Effector memory CD4-positive, alpha-beta T cell (primary cell): ENCODE data around the gene SLC2A1.
"Not testable (repeated sequence)": the region's sequence is repeated elsewhere in the genome, so short reads cannot be mapped to it uniquely, and the experiment has no call there.

Experiments used
- DNase-seq, 3 donors: peaks; one replicate each; pipeline ENCODE4 v3.0.0-alpha.2; 2020
- H3K27ac ChIP-seq: 2 replicates; pipeline ENCODE4 v1.7.0; 2013; ENCODE audit warnings: mild to moderate bottlenecking, low read length, moderate library complexity; ENCODE audit not compliant: insufficient read depth, poor library complexity, severe bottlenecking
- H3K27me3 ChIP-seq: replicated peaks from 2 replicates; pipeline ENCODE4 v1.7.0; 2013; ENCODE audit warnings: mild to moderate bottlenecking, low read length; ENCODE audit not compliant: insufficient read depth, control insufficient read depth, poor library complexity, severe bottlenecking
- H3K36me3 ChIP-seq: 2 replicates; pipeline ENCODE4 v1.7.0; 2013; ENCODE audit warnings: mild to moderate bottlenecking, low read length, moderate library complexity; ENCODE audit not compliant: control insufficient read depth, insufficient read depth
- H3K4me1 ChIP-seq: 2 replicates; pipeline ENCODE4 v1.7.0; 2013; ENCODE audit warnings: low read length, mild to moderate bottlenecking; ENCODE audit not compliant: control insufficient read depth, insufficient read depth, poor library complexity, severe bottlenecking
- H3K4me3 ChIP-seq: 2 replicates; pipeline ENCODE4 v1.7.0; 2013; ENCODE audit warnings: low read length, low read depth, mild to moderate bottlenecking; ENCODE audit not compliant: insufficient read depth, poor library complexity, severe bottlenecking
- H3K9me3 ChIP-seq: 2 replicates; pipeline ENCODE4 v1.7.0; 2013; ENCODE audit warnings: mild to moderate bottlenecking, low read length, moderate library complexity; ENCODE audit not compliant: control insufficient read depth

SLC2A1 gene

GRCh38 chr1:42904434-42904833, 54.2 kb downstream of the SLC2A1 start:
- no peaks in the 10 kb centered on the region for H3K4me1 ChIP-seq
- DNase-seq: no peak
- H3K27me3 ChIP-seq: no peaks in the 10 kb centered on the region
- no peak overlapping the region for H3K27ac ChIP-seq
- no peaks in the 10 kb centered on the region for H3K36me3 ChIP-seq
- no peak overlapping the region for H3K4me3 ChIP-seq
- no peaks in the 10 kb centered on the region for H3K9me3 ChIP-seq

GRCh38 chr1:42899960-42900359, 58.7 kb downstream of the SLC2A1 start:
- DNase-seq, H3K4me3 ChIP-seq, H3K9me3 ChIP-seq, H3K4me1 ChIP-seq, H3K36me3 ChIP-seq, H3K27ac ChIP-seq, H3K27me3 ChIP-seq: not testable (repeated sequence)

GRCh38 chr1:42891465-42892138, 67.1 kb downstream of the SLC2A1 start:
- no peak overlapping the region for H3K27ac ChIP-seq
- DNase-seq: no peak
- no peaks in the 10 kb centered on the region for H3K36me3 ChIP-seq
- no peaks in the 10 kb centered on the region for H3K9me3 ChIP-seq
- H3K27me3 ChIP-seq: no peaks in the 10 kb centered on the region
- H3K4me3 ChIP-seq: no peak overlapping the region
- H3K4me1 ChIP-seq: no peaks in the 10 kb centered on the region

- Histone ChIP-seq H3K4me1 (no peaks in the 10 kb centered on the region), H3K4me3 (no peak overlapping the region), H3K27ac (no peak overlapping the region), H3K27me3 (no peaks in the 10 kb centered on the region), H3K9me3 (no peaks in the 10 kb centered on the region), H3K36me3 (no peaks in the 10 kb centered on the region)
- DNase-seq: no peak
Measured at GRCh38 chr1:42889264-42889663, 69.4 kb downstream of the SLC2A1 start.

GRCh38 chr1:42888013-42888633, 70.5 kb downstream of the SLC2A1 start:
- no peaks in the 10 kb centered on the region for H3K9me3 ChIP-seq
- no peak overlapping the region for H3K27ac ChIP-seq
- no peaks in the 10 kb centered on the region for H3K36me3 ChIP-seq
- DNase-seq: no peak
- no peaks in the 10 kb centered on the region for H3K4me1 ChIP-seq
- no peak overlapping the region for H3K4me3 ChIP-seq
- no peaks in the 10 kb centered on the region for H3K27me3 ChIP-seq

- no peak overlapping the region for H3K27ac ChIP-seq
- H3K4me3 ChIP-seq: no peak overlapping the region
- no peak for DNase-seq
- H3K36me3 ChIP-seq: no peaks in the 10 kb centered on the region
- H3K27me3 ChIP-seq: no peaks in the 10 kb centered on the region
- no peaks in the 10 kb centered on the region for H3K9me3 ChIP-seq
- no peaks in the 10 kb centered on the region for H3K4me1 ChIP-seq
Measured at GRCh38 chr1:42887366-42887765, 71.3 kb downstream of the SLC2A1 start.

GRCh38 chr1:42886800-42887199, 71.9 kb downstream of the SLC2A1 start:
- Histone ChIP-seq H3K9me3 (no peaks in the 10 kb centered on the region), H3K4me3 (no peak overlapping the region), H3K27ac (no peak overlapping the region), H3K4me1 (no peaks in the 10 kb centered on the region), H3K27me3 (no peaks in the 10 kb centered on the region), H3K36me3 (no peaks in the 10 kb centered on the region)
- DNase-seq: no peak

GRCh38 chr1:42886046-42886739, 72.5 kb downstream of the SLC2A1 start:
- H3K4me3 ChIP-seq: no peak overlapping the region
- no peaks in the 10 kb centered on the region for H3K9me3 ChIP-seq
- H3K27ac ChIP-seq: no peak overlapping the region
- H3K36me3 ChIP-seq: no peaks in the 10 kb centered on the region
- no peaks in the 10 kb centered on the region for H3K4me1 ChIP-seq
- DNase-seq: no peak
- H3K27me3 ChIP-seq: no peaks in the 10 kb centered on the region

- Histone ChIP-seq H3K9me3 (no peaks in the 10 kb centered on the region), H3K27ac (no peak overlapping the region), H3K4me3 (no peak overlapping the region), H3K27me3 (no peaks in the 10 kb centered on the region), H3K4me1 (no peaks in the 10 kb centered on the region), H3K36me3 (no peaks in the 10 kb centered on the region)
- DNase-seq: no peak
Measured at GRCh38 chr1:42880384-42880783, 78.3 kb downstream of the SLC2A1 start.

- no peak for DNase-seq
- Histone ChIP-seq H3K36me3 (no peaks in the 10 kb centered on the region), H3K9me3 (no peaks in the 10 kb centered on the region), H3K27ac (no peak overlapping the region), H3K4me3 (no peak overlapping the region), H3K27me3 (no peaks in the 10 kb centered on the region), H3K4me1 (no peaks in the 10 kb centered on the region)
Measured at GRCh38 chr1:42877380-42877779, 81.3 kb downstream of the SLC2A1 start.
